HK-2 (cell line): ENCODE measurements around the gene CEP135.
A peak's percentile ranks its signal among the peaks of the same experiment; 100 is the strongest.
"Not testable (repeated sequence)": the region's sequence is repeated elsewhere in the genome, so short reads cannot be mapped to it uniquely, and the experiment has no call there.

Experiments used
- DNase-seq: peaks from one replicate; pipeline ENCODE4 v3.0.0-alpha.2; 2018; ENCODE audit not compliant: unreplicated experiment

The CEP135 gene

DNA sequence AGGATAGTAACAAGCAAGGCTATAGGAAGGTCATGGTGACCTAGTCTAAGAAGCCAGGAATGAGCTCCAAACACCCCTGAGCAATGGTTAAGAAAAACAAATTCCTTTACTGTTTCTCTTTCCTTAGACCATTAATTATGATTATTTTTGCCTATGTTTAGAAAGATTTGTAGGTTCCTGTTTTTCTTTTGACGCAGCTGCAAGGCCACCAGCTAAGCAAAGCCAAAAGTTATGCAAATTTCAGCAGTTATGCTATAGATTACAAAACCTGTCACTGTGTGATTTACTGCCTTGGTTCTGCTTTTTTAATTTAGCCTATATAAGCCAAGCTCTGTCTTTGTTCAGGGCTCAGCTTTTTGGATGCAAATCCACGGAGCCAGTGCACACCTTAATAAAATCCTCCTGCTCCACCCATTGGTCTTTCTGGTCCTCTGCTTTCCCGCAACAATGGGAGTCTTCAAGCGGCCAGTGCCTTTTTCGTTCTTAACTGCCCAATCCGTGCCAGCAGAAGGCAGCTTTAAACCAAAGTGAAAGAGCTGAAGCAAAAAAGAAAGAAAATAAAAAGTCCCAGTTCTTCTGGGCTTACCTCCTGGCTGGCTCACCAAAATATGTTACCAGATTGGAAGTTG, 1.4 kb upstream of the CEP135 start:
- no peak for DNase-seq

- DNase-seq: peak; percentile 28
These were observed 626 bp upstream of the CEP135 start for GRCh38 chr4:55947912-55948725.

DNA sequence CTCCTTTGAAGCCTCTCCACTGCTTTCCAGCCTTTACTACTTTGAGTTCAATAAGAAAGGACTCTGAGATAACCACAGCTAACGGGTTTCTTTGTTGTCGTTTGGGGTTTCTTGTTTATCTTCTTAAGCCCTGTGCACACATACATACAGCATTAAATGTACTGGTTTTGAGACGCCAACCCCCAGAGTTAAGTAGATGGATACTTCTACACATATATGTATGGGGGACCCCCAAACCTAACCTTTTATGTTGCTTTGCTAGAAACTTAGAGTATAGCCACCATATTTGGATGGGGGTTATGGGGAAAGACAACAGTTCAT, 697 bp downstream of the CEP135 start:
- peak; percentile 6 for DNase-seq

DNA sequence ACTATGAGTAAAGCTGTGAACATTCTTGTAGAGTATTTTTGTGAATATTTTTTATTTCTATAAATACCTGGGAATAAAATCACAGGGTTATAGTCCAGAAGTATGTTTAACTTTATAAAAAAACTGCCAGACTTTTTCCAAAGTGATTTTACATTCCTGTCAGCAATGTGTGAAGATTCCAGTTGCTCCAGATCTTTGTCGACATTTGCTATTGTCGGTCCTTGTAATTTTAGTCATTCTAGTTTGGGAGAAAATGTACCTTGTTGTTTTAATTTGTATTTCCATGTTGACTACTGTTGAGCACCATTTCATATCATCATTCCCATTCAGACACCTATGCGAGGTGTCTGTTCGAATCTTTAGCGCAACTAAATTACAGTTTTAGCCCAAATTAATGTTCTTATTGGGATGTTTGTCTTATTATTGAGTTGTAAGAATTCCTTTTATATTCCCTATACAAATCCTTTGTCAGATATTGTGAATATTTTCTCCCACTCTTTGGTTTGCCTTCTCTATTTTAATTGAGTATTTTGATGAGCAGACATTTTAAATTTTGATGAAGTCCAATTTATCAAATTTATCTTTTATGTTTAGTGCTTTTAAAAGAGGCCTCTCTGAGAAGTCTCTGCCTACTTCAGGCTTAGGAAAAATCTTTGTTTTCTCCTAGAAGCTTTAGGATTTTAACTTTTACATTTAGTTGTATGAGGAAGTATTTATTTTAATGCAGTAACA, 2.6 kb downstream of the CEP135 start:
- no peak for DNase-seq

DNA sequence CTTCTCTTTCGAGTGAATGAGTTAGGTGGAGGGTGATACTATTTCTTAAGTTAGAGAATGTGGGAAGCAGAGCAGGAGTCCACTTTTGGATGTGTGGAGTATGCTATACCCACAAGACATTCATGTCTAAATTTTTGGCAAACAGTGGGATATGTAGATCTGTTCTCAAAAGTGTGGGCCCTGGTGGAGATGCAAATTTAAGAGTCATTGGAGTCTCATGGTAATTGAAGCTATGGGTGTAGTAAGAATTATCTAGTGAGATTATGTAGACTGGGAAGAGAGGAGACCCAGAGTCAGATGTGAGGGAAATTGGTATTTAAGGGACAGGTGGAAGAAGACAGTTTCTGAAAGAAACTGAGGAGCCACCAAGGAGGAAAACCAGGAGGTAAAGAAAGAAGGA, 7.0 kb downstream of the CEP135 start:
- DNase-seq: no peak

- no peak for DNase-seq
These were observed 10.9 kb downstream of the CEP135 start for GRCh38 chr4:55959655-55960054.

GRCh38 chr4:55964046-55964445, 15.3 kb downstream of the CEP135 start:
- DNase-seq: no peak

- no peak for DNase-seq
These were observed 16.8 kb downstream of the CEP135 start for GRCh38 chr4:55965585-55965984.

- DNase-seq: not testable (repeated sequence)
These were observed 17.6 kb downstream of the CEP135 start for GRCh38 chr4:55966324-55966723.

DNA sequence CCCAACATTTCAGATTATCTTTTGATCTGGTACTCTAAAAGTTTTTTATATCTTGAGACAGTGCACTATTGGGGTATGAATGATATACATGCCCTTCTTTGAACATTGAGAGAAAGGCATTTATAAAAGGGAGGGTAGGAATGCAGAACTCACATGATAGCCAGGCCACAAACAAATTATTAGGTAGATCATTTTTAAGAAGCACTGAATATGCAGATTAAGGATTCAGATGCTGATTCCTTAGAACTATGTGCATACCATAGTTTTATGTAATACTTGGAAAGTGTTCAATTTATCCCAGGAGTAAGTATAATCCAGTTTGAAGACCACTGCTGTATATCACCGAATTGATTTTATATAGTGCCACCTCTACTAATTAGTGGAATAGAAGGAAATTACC, 18.6 kb downstream of the CEP135 start:
- DNase-seq: no peak

GRCh38 chr4:55973650-55974049, 24.9 kb downstream of the CEP135 start:
- DNase-seq: no peak

- no peak for DNase-seq
These were observed 29.1 kb downstream of the CEP135 start for GRCh38 chr4:55977811-55978210.

GRCh38 chr4:55979562-55979961, 30.8 kb downstream of the CEP135 start:
- DNase-seq: no peak

- no peak for DNase-seq
These were observed 32.0 kb downstream of the CEP135 start for GRCh38 chr4:55980725-55981124.

GRCh38 chr4:55982976-55983375, 34.2 kb downstream of the CEP135 start:
- DNase-seq: no peak

DNA sequence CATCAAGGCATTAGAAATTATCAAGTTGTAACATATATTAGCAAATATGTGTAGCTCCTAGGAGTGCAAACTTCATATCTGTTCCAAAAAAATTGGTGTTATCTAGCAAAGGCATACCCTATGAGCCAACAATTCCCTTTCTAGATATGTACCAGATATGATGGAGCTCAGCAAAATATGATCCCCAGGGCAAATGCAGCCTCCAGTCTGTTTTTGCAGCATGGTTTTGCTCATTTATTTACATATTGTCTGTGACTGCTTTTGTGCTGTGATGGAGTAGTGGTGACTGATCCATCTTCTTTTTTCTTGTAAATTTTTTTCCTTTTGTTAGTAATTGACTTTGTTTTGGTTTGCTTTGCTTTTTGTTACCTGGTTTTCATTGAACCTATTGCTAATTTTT, 41.0 kb downstream of the CEP135 start:
- DNase-seq: no peak

DNA sequence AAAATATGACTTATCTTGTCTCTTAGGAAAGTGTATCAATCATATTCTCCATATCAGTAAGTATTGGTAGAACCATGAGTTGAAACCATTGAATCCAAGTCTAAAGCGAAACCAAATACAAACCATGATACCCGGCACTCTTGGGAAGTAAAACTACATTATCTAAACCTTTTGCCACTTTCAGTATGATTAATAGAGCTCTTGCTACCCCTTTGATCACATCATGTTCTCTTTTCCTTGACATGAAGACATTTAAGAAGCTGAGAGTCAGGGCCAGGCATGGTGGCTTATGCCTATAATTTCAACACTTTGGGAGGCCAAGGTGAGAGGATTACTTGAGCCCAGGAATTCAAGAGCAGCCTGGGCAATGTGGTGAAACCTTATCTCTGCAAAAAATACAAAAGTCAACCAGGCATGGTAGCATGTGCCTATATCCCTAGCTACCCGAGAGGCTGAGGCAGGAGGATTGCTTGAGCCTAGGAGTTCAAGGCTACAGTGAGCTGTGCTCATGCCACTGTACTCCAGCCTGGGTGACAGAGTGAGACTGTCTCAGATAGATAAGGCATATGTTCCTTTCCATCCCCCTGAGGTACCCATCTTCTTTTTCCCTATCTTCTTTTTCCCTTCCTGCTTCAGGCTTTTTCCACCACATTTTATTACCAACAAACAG, 45.4 kb downstream of the CEP135 start:
- DNase-seq: no peak

DNA sequence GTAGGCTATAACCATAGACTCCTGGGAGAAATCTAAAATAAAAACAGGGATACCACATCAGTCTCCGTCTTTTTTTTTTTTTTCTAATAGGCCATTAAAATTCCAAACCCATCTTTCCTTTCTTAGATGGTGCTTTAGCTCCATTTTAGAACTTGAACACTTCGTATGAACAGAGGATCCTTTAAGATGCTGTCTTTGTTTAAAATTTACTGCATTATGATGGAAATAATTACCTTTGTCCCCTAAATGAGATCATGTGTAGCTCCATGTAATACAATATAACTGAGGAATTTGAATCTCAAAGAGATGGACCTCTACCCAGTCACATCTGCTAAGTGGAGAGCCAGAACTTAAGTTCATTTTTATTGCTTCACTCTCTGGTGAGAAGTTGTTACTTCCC, 47.9 kb downstream of the CEP135 start:
- DNase-seq: no peak

- DNase-seq: no peak
These were observed 54.9 kb downstream of the CEP135 start for GRCh38 chr4:56003606-56004005.

DNA sequence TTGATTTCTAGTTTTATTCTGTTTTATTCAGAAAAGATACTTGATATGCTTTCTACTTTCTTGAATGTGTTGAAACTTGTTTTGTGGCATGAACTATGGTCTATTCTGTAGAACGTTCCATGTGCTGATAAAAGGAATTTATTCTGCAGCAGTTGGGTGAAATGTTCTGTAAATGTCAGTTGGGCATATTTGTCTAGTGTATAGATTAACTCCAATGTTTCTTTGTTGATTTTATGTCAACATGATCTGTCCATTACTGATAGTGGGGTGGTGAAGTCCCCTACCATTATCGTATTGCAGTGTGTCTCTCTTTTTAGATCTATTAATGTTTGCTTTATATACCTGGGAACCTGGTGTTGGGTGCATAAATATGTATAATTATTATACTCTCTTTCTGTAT, 55.5 kb downstream of the CEP135 start:
- DNase-seq: no peak

DNA sequence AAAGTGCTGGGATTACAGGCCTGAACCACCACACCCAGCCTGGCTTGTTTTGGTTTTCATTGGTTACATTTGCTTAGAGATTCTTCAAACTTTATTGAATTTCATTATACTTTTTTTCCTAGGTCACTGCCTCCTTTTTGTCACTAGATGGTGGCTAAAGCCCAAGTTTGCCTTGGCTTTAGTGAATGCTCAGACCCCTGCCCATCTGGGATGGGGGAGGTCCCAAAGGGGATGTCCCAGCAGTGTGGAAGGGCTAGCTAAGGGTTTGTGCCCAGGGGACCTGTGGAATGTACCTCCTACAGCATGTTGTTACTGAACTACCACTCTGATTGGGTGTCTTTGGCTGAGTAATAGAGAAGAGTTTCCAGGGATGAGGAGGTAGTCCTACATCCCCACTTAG, 58.4 kb downstream of the CEP135 start:
- DNase-seq: no peak

DNA sequence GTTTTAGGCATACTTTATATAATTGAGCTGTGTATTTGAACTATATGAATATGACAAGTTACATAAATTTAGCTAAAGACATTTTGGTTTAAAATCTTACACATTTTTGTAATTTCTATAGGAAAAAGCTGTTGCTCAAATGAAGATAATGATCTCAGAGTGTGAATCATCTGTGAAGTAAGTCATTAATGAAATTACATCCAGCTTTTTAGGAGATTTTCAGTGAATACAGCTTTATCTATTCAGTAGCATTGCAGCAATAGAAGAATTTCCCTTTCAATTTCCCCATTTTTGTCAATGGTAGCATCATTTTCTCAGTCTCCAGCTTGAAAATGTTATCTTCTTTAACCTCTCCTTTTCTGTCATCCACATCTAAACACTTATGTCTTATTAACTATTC, 59.5 kb downstream of the CEP135 start:
- DNase-seq: no peak

GRCh38 chr4:56026596-56026995, 77.9 kb downstream of the CEP135 start:
- DNase-seq: no peak
